COLO668 (cell line): ENCODE measurements around the gene SKAP1.
"Not testable (repeated sequence)": the region's sequence is repeated elsewhere in the genome, so short reads cannot be mapped to it uniquely, and the experiment has no call there.

Experiments used
- DNase-seq: peaks from one replicate; lab custom pipeline; 2025; ENCODE audit not compliant: unreplicated experiment; lab: John Stamatoyannopoulos, UW

Gene SKAP1

DNA sequence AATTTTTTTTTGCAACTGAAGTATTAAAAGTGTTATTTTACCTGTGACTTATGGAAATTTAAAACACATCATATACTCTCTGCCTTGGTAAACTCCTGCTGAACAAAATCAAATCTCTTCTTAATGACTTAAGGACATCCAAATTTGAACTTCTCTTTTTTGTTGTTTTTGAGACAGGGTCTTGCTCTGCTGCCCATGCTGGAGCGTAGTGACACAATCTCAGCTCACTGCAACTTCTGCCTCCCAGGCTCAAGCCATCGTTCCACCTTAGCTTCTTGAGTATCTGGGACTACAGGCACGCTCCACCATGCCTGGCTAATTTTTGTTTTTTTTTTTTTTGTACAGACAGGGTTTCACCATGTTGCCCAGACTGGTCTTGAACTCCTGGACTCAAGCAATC lies 56.1 kb downstream of the SKAP1 start:
- DNase-seq = no peak

DNA sequence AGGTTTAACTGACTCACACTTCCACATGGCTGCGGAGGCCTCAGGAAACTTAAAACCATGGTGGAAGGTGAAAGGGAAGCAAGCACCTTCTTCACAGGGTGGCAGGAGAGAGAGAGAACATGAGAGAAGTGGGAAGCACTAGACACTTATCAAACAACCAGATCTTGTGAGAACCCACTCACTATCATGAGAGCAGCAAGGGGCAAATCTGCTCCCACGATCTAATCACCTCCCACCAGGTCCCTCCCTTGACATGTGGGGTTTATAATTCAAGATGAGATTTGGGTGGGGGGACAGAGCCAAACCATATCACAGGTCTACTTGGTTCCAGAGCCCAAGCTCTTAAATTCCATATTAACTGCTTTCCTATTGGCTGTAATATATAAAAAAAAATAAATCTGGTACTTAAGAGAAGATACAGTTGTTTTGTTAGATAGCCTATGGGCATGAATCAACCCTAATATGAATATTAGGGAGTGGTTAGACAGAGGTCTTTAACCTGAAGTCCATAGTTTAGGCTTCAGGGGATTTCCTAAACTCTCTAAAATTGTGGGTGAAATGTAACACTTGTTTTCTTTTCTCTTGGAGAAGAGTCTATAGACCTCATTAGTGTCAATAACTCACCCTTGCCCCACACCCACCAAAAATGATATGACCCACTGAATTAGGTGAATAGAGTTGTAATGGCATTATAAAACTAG lies 56.7 kb downstream of the SKAP1 start:
- no peak for DNase-seq

- DNase-seq = not testable (repeated sequence)
Measured at GRCh38 chr17:48368967-48369366, 61.0 kb downstream of the SKAP1 start.

- no peak for DNase-seq
Measured at GRCh38 chr17:48368352-48368908, 61.6 kb downstream of the SKAP1 start.

DNA sequence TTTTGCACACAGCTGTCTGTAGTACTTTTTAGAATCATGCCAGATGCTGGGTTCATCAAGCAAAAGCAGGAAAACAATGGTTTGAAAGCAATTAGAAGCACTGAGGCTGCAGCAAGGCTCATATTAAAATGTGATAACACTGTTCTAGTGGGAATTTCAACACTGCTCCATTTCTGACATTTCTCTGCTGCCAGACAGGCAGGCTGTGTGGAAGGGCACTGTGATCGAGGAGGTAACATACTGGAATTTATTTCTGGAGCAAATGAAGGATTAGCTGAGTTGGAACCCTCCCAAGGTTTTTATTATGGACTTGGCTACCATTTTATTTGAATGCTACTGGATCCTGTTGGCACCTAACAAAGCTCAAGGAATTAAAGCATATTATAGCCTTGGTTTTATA lies 66.9 kb downstream of the SKAP1 start:
- no peak for DNase-seq

GRCh38 chr17:48360861-48361633 lies 69.0 kb downstream of the SKAP1 start:
- not testable (repeated sequence) for DNase-seq

GRCh38 chr17:48357779-48358602 lies 72.0 kb downstream of the SKAP1 start:
- no peak for DNase-seq

DNA sequence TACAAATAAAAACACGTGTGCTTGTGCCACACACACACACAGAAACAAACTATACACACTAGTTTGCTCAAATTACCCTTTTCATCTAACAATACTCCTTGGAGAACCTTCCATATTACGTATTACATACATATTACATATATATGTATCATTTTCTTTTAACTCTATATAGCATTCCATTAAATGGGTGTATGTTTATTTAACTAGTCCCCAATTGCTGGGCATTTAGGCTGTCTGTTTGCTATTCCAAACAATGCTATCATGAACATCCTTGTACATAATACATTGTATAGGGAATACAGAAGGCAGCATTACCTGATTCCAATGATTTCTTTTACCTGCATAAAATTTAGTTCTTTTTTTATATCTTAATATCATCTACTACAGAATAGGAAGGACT lies 73.1 kb downstream of the SKAP1 start:
- no peak for DNase-seq

GRCh38 chr17:48352630-48353029 lies 77.4 kb downstream of the SKAP1 start:
- DNase-seq = no peak

GRCh38 chr17:48351911-48352332 lies 78.1 kb downstream of the SKAP1 start:
- DNase-seq = no peak

DNA sequence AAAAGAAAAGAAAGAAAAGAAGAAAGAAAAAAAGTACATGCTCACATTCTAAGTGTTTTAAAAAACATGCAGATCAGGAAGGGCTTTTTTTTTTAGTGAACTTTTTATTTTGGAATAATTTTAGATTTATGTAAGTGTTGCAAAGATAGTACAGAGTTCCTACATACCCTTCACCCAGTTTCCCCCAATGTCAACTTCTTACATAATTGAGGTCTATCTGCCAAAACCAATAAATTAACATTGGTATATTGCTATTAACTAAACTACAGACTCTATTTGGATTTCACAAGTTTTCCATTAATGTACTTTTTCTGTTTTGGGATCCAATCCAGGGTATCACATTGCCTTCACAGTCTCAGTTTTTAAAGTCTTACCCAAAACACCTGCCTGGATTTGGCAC lies 81.7 kb downstream of the SKAP1 start:
- DNase-seq = no peak

- DNase-seq = no peak
Measured at GRCh38 chr17:48347177-48347576, 82.8 kb downstream of the SKAP1 start.

GRCh38 chr17:48344251-48344650 lies 85.8 kb downstream of the SKAP1 start:
- DNase-seq = no peak

DNA sequence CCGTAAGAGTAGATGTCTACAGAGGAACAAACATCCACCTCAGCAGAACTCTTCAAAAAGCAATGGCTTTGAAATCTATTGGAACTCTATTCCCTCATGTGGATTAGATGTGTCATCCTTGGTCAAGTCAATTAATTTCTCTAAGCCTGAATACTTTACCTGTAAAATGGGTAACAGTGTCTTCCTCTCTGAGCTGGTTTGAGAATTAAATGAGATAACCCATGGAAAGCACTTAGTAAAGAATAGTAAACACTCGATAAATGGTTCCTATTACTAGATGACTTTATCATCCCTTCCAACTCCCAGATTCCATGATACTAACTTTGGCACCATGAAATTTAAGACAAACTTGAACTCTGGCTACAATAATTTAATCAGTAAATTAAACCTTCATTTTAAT lies 89.1 kb downstream of the SKAP1 start:
- DNase-seq = no peak

DNA sequence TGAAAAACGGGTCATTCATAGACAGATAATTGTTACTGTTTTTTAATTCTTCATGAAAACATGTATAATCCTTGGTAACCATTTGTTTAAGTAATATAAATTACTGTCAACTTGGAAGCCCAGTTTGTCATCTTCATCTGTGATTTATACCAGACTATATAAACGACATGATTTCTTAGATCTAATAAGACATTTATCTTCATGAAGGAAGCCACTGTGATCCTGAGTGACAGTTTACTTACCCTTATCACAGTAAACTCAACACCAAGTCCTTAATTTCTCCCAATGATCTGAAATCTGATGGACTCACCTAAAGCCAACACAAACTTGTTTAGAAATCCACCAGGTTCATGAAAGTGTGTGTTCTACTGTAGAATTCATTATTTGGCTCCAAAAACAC lies 91.3 kb downstream of the SKAP1 start:
- DNase-seq = no peak

DNA sequence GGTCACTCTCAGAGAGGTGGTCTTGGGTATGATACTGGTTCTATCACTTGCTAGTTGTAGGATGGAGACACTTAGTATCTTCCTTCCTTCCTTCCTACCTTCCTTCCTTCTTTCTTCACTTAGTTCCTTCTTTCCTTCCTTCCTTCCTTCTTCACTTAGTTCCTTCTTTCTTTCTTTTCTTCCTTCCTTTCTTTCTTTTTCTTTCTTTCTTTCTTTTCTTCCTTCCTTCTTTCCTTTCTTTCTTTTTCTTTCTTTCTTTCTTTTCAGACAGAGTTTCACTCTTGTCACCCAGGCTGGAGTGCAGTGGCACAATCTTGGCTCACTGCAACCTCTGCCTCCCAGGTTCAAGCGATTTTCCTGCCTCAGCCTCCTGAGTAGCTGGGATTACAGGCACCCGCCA lies 92.1 kb downstream of the SKAP1 start:
- not testable (repeated sequence) for DNase-seq

GRCh38 chr17:48336986-48337385 lies 93.0 kb downstream of the SKAP1 start:
- DNase-seq = no peak

GRCh38 chr17:48335858-48336500 lies 94.0 kb downstream of the SKAP1 start:
- DNase-seq = no peak

DNA sequence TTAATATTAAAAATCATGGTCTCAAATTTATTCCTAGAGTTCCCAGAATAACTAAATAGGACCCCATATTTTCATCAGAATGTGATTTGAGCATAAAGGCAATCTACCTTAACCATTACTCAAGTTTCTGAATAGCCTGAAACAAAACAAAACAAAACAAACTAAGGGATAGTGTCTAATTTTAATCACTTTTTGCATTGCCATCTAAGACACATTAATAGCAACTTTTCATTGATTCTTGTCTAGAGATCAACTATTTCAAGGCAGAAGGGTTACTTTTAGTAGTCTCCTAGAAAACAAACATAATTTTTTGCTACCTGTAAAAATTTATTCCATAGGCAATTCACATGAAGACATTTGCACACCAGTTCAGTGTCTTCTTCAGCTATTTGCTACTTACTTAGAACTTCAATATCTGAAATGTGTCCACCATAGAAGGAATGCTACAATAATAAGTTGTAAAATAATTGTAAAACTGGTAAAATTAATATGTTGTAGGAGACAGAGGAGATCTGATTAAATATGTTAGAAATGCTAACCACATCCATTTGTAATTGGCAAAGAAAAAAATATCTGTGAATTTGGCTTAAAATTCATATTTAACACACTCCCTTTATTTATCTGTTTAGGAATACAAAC lies 94.7 kb downstream of the SKAP1 start:
- no peak for DNase-seq

- no peak for DNase-seq
Measured at GRCh38 chr17:48333034-48333530, 96.9 kb downstream of the SKAP1 start.
